Vagina (tissue), 2 donors: Measurements from ENCODE around the gene MEF2C.

Experiments used
- POLR2A ChIP-seq, 2 donors: fragments of 450-650 bp; IDR thresholded peaks; one replicate each; pipeline ENCODE4 v1.6.1; 2017; ENCODE audit warnings: antibody characterized with exemption in 2 of 2, mild to moderate bottlenecking in 2 of 2, moderate library complexity in 2 of 2
- TF ChIP-seq, protein P1 (sequence below), 3 experiments: fragments of 450-650 bp in 2 of 3; fragments of 200-600 bp in 1 of 3; sonication (generic) in 1 of 3; IDR thresholded peaks; one replicate each; pipeline ENCODE4 v1.5.1; 2017 to 2019; ENCODE audit warnings: antibody characterized with exemption in 3 of 3, mild to moderate bottlenecking in 2 of 3, moderate library complexity in 2 of 3

- TF ChIP-seq, protein P1, sequence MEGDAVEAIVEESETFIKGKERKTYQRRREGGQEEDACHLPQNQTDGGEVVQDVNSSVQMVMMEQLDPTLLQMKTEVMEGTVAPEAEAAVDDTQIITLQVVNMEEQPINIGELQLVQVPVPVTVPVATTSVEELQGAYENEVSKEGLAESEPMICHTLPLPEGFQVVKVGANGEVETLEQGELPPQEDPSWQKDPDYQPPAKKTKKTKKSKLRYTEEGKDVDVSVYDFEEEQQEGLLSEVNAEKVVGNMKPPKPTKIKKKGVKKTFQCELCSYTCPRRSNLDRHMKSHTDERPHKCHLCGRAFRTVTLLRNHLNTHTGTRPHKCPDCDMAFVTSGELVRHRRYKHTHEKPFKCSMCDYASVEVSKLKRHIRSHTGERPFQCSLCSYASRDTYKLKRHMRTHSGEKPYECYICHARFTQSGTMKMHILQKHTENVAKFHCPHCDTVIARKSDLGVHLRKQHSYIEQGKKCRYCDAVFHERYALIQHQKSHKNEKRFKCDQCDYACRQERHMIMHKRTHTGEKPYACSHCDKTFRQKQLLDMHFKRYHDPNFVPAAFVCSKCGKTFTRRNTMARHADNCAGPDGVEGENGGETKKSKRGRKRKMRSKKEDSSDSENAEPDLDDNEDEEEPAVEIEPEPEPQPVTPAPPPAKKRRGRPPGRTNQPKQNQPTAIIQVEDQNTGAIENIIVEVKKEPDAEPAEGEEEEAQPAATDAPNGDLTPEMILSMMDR (IDR thresholded peaks at IDR 0.05), result no peak
- TF ChIP-seq POLR2A (IDR thresholded peaks at IDR 0.05), result no peak
Measured at GRCh38 chr5:88876714-88877113, 6.3 kb downstream of the MEF2C start.
